HG03442 (cell line): ENCODE data around the gene FBXO21.
"Not testable (repeated sequence)": the region's sequence is repeated elsewhere in the genome, so short reads cannot be mapped to it uniquely, and the experiment has no call there.

ENCODE experiments used
- ATAC-seq: cut with Tn5 transposase; IDR thresholded peaks from one replicate; pipeline ENCODE4 v1.9.1; 2021; ENCODE audit warnings: mild to moderate bottlenecking, moderate library complexity; ENCODE audit not compliant: unreplicated experiment

The FBXO21 gene

GRCh38 chr12:117202033-117202432, 11.8 kb upstream of the FBXO21 start:
- no peak for ATAC-seq

GRCh38 chr12:117199956-117200744, 9.9 kb upstream of the FBXO21 start:
- not testable (repeated sequence) for ATAC-seq

GRCh38 chr12:117196334-117196733, 6.1 kb upstream of the FBXO21 start:
- not testable (repeated sequence) for ATAC-seq

- ATAC-seq: not testable (repeated sequence)
These were observed 4.8 kb upstream of the FBXO21 start for GRCh38 chr12:117195027-117195426.

GRCh38 chr12:117193903-117194302, 3.6 kb upstream of the FBXO21 start:
- ATAC-seq: no peak

GRCh38 chr12:117192581-117192980, 2.3 kb upstream of the FBXO21 start:
- not testable (repeated sequence) for ATAC-seq

DNA sequence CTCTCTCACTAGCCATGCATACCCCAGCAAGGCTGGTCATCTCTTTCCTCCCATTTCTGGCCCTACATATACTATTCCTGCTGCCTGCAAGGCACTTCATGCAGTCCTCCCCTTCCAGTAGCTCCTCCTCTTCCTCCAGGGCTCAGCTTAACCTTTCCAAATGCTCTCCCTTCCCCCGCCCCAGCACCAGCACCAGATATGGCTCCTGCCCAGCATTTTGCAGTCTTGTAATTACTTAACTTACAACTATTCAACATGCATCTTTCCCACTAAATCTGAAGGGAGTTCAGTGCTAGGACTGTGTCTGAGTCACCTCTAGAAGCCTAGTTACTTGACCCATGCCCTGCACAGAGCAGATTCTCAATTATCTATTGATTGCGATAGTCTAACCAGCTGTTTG, 1.8 kb upstream of the FBXO21 start:
- no peak for ATAC-seq

DNA sequence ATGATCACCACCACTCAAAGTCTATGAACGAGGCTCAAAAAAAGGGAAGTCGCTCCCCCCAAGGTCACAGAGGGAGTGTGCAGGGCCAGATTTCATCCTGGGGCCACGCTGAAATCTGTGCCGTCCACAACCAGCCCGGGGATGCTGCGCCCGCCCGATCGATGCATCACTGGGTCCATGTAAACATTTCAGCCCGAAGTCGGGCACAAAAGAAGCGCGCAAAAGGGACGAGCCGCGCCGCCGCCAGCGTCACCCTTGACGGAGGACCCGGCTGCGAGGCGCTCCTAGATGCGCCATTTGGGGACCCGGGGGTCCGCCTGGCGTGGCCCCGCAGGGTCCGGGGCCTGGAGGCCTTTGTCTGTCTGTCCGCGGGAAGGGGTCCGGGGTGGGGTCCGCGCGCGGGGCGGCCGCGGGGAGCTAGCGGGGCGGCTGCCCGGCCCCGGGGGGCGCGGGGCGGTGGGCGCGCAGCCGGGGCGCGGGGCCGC, 503 bp downstream of the FBXO21 start:
- ATAC-seq: peak; percentile 33

DNA sequence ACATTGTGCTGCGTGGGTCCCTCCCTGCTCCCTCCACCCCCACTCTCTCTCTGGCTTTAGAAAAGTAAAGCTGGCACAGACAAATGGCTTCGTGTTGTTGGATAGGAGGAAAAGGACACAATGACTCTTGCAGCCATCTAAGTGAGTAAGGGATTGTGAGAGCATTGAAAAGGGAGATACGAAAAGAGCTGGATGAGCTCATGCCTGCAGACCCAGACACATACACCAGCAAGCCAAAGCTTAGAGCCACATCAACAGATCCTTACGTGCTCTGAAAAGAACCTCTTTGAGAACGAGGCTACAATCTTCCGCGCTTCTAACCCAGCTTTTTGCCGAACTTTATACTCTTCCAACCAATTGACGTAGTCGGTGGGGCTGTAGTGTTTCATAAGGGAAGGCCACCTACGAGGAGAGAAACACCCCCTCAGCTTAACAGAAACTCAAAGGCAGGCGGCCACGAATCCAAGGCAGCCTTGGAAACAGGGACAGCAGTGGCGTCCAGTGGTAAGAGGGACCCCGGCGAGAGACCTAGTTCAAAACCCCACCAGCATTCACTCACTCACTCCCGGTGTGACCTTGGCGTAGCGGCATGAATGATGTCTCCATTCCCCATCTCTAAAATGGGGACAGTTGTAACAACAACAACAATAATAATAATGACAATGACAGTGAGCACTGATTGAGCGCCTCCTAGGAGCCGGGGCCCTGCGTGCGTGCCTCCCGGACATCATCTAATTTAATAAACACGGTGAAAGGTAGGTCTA, 1.1 kb downstream of the FBXO21 start:
- ATAC-seq: no peak

DNA sequence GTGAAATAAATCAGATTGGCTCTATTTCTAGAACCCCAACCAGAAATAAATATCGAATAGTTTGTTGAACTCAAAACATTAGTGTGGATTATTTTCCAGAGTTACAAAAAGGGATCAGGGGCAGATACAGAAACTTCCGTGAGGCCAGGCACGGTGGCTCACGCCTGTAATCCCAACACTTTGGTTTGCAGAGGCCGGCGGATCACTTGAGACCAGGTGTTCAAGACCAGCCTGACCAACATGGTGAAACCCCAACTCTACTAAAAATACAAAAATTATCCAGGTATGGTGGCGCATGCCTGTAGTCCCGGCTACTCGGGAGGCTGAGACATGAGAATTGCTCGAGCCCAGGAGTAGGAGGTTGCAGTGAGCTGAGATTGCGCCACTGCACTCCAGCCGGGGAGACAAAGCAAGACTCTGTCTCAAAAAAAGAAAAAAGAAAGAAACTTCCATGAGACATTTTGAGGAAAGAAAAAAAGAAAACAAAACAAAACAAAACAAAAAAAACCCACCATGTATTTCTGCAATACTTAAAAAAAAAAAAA, 2.1 kb downstream of the FBXO21 start:
- no peak for ATAC-seq

- ATAC-seq: no peak
These were observed 2.8 kb downstream of the FBXO21 start for GRCh38 chr12:117187421-117187820.

- ATAC-seq: no peak
These were observed 7.4 kb downstream of the FBXO21 start for GRCh38 chr12:117182866-117183265.

DNA sequence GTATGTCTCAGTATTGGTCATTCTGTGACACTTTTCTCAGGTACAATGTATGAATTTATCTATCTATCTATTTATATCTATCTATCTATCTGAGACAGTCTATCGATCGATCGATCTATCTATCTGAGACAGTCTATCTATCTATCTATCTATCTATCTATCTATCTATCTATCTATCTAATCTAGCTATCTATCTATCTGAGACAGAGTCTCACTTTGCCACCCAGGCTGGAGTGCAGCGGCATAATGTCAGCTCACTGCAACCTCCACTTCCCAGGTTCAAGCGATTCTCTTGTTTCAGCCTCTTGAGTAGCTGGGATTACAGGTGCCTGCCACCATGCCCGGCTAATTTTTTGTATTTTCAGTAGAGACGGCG, 8.8 kb downstream of the FBXO21 start:
- not testable (repeated sequence) for ATAC-seq

GRCh38 chr12:117180758-117181467, 9.4 kb downstream of the FBXO21 start:
- ATAC-seq: peak; percentile 50

DNA sequence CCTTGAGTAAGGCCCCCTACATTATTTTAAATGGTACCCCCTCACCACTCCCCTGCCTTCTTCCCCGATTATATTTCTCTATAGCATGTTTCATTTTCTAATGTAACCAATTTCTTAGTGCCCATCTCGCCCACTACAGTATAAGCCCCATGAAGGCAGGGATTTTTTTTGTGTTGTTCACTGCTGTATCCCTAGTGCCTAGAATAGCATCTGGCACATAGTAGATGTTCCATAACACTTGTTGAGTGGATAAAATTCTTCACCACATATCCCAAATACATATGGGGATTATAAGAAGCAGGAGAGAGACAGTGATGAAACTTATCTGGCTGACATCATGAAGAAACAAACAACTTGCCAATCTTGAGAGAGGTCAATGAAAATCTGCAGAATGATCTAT, 11.5 kb downstream of the FBXO21 start:
- ATAC-seq: no peak

- no peak for ATAC-seq
These were observed 12.0 kb downstream of the FBXO21 start for GRCh38 chr12:117178301-117178700.

DNA sequence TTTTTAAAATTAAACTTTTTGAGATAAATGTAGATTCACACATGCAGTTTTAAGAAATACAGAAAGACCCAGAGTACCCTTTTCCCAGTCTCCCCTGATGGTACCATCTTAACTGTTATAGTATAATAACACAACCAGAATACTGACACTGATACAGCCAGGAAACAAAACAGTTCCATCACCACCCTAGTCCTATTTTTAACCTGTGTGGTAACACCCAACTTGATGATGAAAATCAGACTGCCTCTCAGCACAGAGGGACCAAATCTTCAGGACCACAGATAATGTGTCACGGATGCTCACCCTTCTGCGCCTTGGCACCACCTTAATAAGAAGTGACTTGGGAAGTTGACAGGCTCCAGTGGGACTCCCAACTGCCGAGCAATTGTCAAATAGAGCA, 18.1 kb downstream of the FBXO21 start:
- no peak for ATAC-seq

DNA sequence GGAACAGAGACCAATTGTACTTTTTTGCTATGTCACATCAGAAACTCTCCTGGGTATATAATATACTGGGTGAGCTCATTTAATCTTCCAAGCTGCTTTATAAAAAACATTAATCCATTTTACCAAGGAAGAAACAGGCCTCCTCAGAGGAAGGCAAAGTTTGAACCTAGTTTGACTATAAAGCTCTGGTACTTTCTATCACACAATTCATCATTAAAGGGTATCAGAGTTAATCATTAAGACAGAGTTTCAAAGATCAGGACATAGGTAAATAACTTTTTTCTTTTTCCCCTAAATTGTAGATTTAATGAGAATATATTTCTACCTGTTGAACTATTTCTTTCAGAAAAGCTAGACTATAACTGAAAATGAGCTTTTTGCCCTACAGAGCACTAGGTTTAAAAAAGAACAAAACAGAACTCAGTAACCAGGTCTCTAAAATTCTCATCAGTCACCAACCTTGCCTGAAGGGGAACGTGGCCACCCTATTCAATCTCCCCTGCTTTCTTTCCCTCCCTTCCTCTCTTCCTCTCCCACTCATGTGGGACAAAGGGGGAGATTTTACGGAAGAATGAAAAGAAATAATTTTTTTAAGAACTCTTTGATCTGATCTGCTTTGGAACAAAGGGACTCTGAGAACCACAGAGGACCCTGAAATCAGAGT, 18.6 kb downstream of the FBXO21 start:
- ATAC-seq: no peak

DNA sequence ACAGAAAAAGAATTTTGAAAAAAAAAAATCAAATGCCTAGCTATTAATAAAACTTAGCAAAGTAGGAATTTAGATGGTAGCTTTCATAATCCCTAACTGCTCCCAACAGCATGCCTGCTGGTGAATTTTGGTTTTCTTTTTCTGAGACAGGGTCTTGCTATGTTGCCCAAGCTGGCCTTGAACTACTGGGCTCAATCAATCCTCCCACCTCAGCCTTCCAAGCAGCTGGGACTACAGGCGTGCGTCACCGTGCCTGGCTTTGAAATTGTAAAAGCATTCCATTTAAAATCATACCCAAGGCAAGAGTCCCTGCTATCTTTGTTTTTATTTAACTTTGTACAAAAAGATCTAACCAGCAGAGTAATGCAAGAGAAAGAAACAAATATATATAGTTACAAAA, 20.7 kb downstream of the FBXO21 start:
- ATAC-seq: no peak

- ATAC-seq: no peak
These were observed 21.3 kb downstream of the FBXO21 start for GRCh38 chr12:117168976-117169375.

DNA sequence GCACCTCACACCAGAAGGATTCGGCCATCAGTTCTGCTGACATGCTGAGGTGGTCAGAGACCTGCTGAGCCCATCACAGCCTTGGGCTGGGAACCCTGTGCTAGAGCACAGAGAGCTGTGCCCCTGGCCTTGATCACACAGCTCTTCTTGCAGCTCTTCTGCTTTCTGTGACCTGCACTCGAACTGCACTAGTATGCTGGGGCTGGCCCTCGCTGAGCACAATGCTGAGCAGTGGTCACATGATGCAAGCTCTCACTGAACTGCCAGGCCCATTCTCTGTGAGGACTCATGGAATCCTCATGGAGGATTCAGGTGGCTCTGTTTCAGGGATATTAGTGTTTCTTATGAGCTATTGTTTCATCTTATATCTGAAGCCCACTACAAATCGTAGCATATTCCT, 22.5 kb downstream of the FBXO21 start:
- no peak for ATAC-seq
